ENCODE measurements around the gene CCDC141. TPM values are rescaled to one million over a fixed set of nuclear protein-coding genes. Genes with fewer than 3 reads are reported as not detected.

Gene CCDC141
- polyA plus RNA-seq, 2 of the 4 experiments (the other 2 are of a cell fraction), result not detected

DNA sequence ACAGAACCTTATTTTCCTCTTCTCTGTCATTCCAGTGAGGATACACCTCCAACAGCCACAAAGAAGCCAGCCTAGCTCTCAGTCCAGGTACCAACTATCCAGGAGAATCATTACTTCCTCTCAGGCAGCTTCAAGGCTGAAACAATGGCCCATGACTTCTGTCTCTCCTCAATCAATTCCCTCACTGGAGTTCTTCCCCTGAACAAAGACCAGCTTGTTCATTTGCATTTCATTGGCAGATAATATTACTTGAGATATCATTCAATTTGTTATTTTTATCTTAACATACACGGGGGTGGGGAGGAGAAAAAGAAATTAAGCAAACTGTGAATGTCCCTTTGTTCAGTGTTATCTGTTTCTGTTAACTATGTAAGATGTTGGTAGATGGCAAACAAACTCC lies 44.0 kb downstream of the CCDC141 start:
- ChIA-PET POLR2A (no interaction called here), CTCF (no interaction called here)
- H3K4me1 ChIP-seq, result no peaks in the 10 kb centered on the region
- WGBS (ENCODE audit: missing lambda C conversion rate), result 3% methylated on average over 1 of the region's 1 CpG
- no peak overlapping the region for H3K4me2 ChIP-seq
- no peak for FAIRE-seq
- H3K27ac ChIP-seq, result no peak overlapping the region
- H3K9me3 ChIP-seq, result no peaks in the 10 kb centered on the region
- no peak for DNase-seq (ENCODE audit: low read depth in 1 of 2, low spot score in 1 of 2)
- TF ChIP-seq CEBPB (IDR thresholded peaks at IDR 0.05) (no peak), POLR2A (IDR thresholded peaks at IDR 0.05; ENCODE audit: low read length) (no peak), EP300 (IDR thresholded peaks at IDR 0.05) (no peak), ZNF302 (CRISPR knock-in tag; IDR thresholded peaks at IDR 0.05) (no peak), EHF (CRISPR knock-in tag; IDR thresholded peaks at IDR 0.05) (no peak), MAFK (IDR thresholded peaks at IDR 0.05; ENCODE audit: partially characterized antibody) (no peak), RAD21 (conservative IDR thresholded peaks at IDR 0.05 in 1 of 2, IDR thresholded peaks at IDR 0.05 in 1 of 2) (no peak), FOSL2 (IDR thresholded peaks at IDR 0.05) (no peak), FOSL2 (CRISPR knock-in tag; IDR thresholded peaks at IDR 0.05) (no peak), NFE2L2 (conservative IDR thresholded peaks at IDR 0.05; ENCODE audit: low read length) (no peak), RCOR1 (IDR thresholded peaks at IDR 0.05; ENCODE audit: low read depth, low read length) (no peak), TFCP2L1 (CRISPR knock-in tag; IDR thresholded peaks at IDR 0.05) (no peak), GATA3 (IDR thresholded peaks at IDR 0.05; ENCODE audit: borderline replicate concordance) (no peak), RFX5 (IDR thresholded peaks at IDR 0.05) (no peak)
- TF ChIP-seq, protein P1, sequence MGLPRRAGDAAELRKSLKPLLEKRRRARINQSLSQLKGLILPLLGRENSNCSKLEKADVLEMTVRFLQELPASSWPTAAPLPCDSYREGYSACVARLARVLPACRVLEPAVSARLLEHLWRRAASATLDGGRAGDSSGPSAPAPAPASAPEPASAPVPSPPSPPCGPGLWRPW (IDR thresholded peaks at IDR 0.05), result no peak
- TF ChIP-seq, protein P2, sequence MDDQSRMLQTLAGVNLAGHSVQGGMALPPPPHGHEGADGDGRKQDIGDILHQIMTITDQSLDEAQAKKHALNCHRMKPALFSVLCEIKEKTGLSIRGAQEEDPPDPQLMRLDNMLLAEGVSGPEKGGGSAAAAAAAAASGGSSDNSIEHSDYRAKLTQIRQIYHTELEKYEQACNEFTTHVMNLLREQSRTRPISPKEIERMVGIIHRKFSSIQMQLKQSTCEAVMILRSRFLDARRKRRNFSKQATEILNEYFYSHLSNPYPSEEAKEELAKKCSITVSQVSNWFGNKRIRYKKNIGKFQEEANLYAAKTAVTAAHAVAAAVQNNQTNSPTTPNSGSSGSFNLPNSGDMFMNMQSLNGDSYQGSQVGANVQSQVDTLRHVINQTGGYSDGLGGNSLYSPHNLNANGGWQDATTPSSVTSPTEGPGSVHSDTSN (IDR thresholded peaks at IDR 0.05), result no peak
- TF ChIP-seq, protein P3, sequence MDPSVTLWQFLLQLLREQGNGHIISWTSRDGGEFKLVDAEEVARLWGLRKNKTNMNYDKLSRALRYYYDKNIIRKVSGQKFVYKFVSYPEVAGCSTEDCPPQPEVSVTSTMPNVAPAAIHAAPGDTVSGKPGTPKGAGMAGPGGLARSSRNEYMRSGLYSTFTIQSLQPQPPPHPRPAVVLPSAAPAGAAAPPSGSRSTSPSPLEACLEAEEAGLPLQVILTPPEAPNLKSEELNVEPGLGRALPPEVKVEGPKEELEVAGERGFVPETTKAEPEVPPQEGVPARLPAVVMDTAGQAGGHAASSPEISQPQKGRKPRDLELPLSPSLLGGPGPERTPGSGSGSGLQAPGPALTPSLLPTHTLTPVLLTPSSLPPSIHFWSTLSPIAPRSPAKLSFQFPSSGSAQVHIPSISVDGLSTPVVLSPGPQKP (IDR thresholded peaks at IDR 0.05; ENCODE audit: low read depth, low read length), result no peak
- TF ChIP-seq, protein P4, sequence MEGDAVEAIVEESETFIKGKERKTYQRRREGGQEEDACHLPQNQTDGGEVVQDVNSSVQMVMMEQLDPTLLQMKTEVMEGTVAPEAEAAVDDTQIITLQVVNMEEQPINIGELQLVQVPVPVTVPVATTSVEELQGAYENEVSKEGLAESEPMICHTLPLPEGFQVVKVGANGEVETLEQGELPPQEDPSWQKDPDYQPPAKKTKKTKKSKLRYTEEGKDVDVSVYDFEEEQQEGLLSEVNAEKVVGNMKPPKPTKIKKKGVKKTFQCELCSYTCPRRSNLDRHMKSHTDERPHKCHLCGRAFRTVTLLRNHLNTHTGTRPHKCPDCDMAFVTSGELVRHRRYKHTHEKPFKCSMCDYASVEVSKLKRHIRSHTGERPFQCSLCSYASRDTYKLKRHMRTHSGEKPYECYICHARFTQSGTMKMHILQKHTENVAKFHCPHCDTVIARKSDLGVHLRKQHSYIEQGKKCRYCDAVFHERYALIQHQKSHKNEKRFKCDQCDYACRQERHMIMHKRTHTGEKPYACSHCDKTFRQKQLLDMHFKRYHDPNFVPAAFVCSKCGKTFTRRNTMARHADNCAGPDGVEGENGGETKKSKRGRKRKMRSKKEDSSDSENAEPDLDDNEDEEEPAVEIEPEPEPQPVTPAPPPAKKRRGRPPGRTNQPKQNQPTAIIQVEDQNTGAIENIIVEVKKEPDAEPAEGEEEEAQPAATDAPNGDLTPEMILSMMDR (IDR thresholded peaks at IDR 0.05), result no peak
- TF ChIP-seq, protein P5, sequence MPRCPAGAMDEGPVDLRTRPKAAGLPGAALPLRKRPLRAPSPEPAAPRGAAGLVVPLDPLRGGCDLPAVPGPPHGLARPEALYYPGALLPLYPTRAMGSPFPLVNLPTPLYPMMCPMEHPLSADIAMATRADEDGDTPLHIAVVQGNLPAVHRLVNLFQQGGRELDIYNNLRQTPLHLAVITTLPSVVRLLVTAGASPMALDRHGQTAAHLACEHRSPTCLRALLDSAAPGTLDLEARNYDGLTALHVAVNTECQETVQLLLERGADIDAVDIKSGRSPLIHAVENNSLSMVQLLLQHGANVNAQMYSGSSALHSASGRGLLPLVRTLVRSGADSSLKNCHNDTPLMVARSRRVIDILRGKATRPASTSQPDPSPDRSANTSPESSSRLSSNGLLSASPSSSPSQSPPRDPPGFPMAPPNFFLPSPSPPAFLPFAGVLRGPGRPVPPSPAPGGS (IDR thresholded peaks at IDR 0.05), result no peak
- H3K4me3 ChIP-seq, result no peak overlapping the region
- no peak for ATAC-seq

DNA sequence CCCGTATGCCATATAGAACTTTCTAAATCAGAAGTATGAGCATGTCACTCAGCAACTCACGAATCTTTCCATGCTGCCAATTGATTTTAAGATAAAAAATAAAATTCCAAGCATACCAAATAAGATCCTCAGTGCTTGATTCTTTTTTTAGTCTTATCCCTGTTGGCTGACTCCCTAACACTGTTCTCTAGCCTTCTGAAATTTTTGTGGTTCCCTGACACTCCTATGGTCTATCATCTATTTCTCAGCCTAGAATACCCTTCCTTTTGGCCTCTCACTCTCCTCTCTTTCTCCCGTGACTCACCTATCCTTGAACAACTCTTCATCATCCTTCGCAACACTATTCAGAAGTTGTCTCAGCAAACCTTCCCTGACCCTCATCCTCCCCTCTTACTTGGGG lies 50.5 kb downstream of the CCDC141 start:
- CTCF ChIA-PET, result no interaction called here

More for the DNA sequence above, 50.5 kb downstream of the CCDC141 start:
- ATAC-seq (no peak), DNase-seq (ENCODE audit: low read depth in 1 of 2, low spot score in 1 of 2) (no peak), FAIRE-seq (no peak)
- TF ChIP-seq JUNB (IDR thresholded peaks at IDR 0.05), result no peak
- no peak for TF ChIP-seq FOXS1 (CRISPR knock-in tag; IDR thresholded peaks at IDR 0.05)
- TF ChIP-seq MYC (IDR thresholded peaks at IDR 0.05; ENCODE audit: borderline replicate concordance, low read length), result no peak
- no peak for TF ChIP-seq TFCP2L1 (CRISPR knock-in tag; IDR thresholded peaks at IDR 0.05)
- TF ChIP-seq ESRRA (IDR thresholded peaks at IDR 0.05; ENCODE audit: borderline replicate concordance, low read length), result no peak
- TF ChIP-seq PHF8 (IDR thresholded peaks at IDR 0.05; ENCODE audit: borderline replicate concordance, low read depth), result no peak
- TF ChIP-seq ZFP36 (IDR thresholded peaks at IDR 0.05; ENCODE audit: borderline replicate concordance, partially characterized antibody), result no peak
- no peak for TF ChIP-seq ZSCAN20 (CRISPR knock-in tag; IDR thresholded peaks at IDR 0.05)
- TF ChIP-seq, protein P6, sequence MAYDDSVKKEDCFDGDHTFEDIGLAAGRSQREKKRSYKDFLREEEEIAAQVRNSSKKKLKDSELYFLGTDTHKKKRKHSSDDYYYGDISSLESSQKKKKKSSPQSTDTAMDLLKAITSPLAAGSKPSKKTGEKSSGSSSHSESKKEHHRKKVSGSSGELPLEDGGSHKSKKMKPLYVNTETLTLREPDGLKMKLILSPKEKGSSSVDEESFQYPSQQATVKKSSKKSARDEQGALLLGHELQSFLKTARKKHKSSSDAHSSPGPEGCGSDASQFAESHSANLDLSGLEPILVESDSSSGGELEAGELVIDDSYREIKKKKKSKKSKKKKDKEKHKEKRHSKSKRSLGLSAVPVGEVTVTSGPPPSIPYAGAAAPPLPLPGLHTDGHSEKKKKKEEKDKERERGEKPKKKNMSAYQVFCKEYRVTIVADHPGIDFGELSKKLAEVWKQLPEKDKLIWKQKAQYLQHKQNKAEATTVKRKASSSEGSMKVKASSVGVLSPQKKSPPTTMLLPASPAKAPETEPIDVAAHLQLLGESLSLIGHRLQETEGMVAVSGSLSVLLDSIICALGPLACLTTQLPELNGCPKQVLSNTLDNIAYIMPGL (CRISPR knock-in tag; IDR thresholded peaks at IDR 0.05; ENCODE audit: borderline replicate concordance), result no peak
- no peak for TF ChIP-seq BHLHE40 (IDR thresholded peaks at IDR 0.05; ENCODE audit: low read depth, low read length)
- no peak for TF ChIP-seq RNF2 (IDR thresholded peaks at IDR 0.05; ENCODE audit: borderline replicate concordance, low read depth)
- TF ChIP-seq EHMT2 (IDR thresholded peaks at IDR 0.05; ENCODE audit: low read depth), result no peak
- TF ChIP-seq SMC3 (IDR thresholded peaks at IDR 0.05), result no peak
- no peak for TF ChIP-seq KDM5A (IDR thresholded peaks at IDR 0.05)
- TF ChIP-seq MAZ (IDR thresholded peaks at IDR 0.05; ENCODE audit: borderline replicate concordance, low read depth, low read length), result no peak
- no peak overlapping the region for H3K4me2 ChIP-seq
- no peak overlapping the region for H3K27ac ChIP-seq
- WGBS (ENCODE audit: missing lambda C conversion rate), result 33% methylated on average over 4 of the region's 4 CpGs
- no peaks in the 10 kb centered on the region for H3K9me3 ChIP-seq
- POLR2A ChIA-PET, result no interaction called here
- no peak overlapping the region for H3K4me3 ChIP-seq
- H3K4me1 ChIP-seq, result no peaks in the 10 kb centered on the region

All from A549 (cell line).